ENCODE data around the gene FAM174A.

DNA sequence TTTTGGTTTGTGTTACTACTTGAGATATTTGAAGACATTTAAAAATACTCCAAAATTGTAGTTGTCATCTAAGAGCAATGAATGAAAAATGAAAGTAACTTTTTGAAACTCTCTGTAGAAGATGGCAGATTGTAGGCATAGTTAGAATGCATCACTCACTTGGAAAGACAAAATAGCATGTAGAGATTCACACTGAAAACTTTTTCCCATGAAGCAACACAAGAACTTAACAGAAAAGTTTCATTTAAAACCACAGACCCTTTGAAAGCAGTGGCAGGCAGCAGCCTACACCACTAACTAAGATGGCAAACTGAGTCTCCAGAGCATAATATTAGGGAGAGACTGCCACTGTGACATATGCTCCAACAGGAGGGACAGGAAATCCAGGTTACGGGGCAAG lies 18.9 kb upstream of the FAM174A start:
- TF ChIP-seq, protein P1, sequence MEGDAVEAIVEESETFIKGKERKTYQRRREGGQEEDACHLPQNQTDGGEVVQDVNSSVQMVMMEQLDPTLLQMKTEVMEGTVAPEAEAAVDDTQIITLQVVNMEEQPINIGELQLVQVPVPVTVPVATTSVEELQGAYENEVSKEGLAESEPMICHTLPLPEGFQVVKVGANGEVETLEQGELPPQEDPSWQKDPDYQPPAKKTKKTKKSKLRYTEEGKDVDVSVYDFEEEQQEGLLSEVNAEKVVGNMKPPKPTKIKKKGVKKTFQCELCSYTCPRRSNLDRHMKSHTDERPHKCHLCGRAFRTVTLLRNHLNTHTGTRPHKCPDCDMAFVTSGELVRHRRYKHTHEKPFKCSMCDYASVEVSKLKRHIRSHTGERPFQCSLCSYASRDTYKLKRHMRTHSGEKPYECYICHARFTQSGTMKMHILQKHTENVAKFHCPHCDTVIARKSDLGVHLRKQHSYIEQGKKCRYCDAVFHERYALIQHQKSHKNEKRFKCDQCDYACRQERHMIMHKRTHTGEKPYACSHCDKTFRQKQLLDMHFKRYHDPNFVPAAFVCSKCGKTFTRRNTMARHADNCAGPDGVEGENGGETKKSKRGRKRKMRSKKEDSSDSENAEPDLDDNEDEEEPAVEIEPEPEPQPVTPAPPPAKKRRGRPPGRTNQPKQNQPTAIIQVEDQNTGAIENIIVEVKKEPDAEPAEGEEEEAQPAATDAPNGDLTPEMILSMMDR (conservative IDR thresholded peaks at IDR 0.05; ENCODE audit: low read depth, low read length), result no peak
- no peak for TF ChIP-seq EZH2phosphoT487 (IDR thresholded peaks at IDR 0.05; ENCODE audit: borderline replicate concordance, low read length)
